Panc1 (cell line): Measurements from ENCODE around the gene CARMIL3.

ENCODE experiments used
- POLR2AphosphoS5 ChIP-seq: IDR thresholded peaks from 2 replicates; pipeline ENCODE4 v1.6.1; 2012; ENCODE audit warnings: mild to moderate bottlenecking, low read depth, low read length, moderate library complexity
- TCF7L2 ChIP-seq: IDR thresholded peaks from 2 replicates; pipeline ENCODE4 v1.6.1; 2011; ENCODE audit warnings: mild to moderate bottlenecking, low read depth, low read length, inconsistent platforms
- TF ChIP-seq, protein P1 (sequence below): fragments of 450-650 bp; IDR thresholded peaks from 2 replicates; pipeline ENCODE4 v1.5.1; 2017; ENCODE audit warnings: mild to moderate bottlenecking

DNA sequence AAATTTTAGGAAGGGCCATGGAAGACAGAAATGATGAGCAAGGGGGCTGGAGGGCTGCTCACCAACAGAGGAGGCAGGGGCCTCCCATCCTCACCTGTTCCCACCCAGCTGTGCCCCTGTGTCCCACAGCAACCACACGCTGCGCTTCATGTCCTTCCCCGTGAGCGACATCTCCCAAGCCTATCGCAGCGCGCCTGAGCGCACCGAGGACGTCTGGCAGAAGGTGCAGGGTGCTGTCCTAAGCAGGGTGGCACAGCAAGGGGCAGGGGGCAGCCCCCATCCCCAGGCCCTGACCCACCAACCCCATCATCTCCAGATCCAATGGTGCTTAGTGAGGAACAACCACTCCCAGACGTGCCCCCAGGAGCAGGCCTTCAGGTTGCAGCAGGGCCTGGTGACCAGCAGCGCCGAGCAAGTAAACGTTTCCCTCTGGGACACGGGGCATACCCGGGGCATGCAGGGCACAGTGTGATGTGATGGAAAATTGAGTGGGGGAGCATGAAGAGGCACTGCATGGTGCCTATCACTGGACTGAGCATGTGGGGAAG is 8.1 kb downstream of the CARMIL3 start:
- TF ChIP-seq, protein P1, sequence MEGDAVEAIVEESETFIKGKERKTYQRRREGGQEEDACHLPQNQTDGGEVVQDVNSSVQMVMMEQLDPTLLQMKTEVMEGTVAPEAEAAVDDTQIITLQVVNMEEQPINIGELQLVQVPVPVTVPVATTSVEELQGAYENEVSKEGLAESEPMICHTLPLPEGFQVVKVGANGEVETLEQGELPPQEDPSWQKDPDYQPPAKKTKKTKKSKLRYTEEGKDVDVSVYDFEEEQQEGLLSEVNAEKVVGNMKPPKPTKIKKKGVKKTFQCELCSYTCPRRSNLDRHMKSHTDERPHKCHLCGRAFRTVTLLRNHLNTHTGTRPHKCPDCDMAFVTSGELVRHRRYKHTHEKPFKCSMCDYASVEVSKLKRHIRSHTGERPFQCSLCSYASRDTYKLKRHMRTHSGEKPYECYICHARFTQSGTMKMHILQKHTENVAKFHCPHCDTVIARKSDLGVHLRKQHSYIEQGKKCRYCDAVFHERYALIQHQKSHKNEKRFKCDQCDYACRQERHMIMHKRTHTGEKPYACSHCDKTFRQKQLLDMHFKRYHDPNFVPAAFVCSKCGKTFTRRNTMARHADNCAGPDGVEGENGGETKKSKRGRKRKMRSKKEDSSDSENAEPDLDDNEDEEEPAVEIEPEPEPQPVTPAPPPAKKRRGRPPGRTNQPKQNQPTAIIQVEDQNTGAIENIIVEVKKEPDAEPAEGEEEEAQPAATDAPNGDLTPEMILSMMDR = no peak
- TF ChIP-seq TCF7L2 (no peak), POLR2AphosphoS5 (no peak)
